ACHN (cell line): Measurements from ENCODE around the gene CALCOCO1.
A peak's percentile ranks its signal among the peaks of the same experiment; 100 is the strongest.
"Not testable (repeated sequence)": the region's sequence is repeated elsewhere in the genome, so short reads cannot be mapped to it uniquely, and the experiment has no call there.

ENCODE experiments used
- DNase-seq: peaks from one replicate; pipeline ENCODE4 v3.0.0-alpha.2; 2015
- in situ Hi-C: cut with HindIII; loops from 2 replicates; pipeline ENCODE4 v1.10.0; 2017; ENCODE audit warnings: low sequenced_read_pairs, low pct_ligation_motif_present, low pct_unique_long_range_greater_than_20kb

CALCOCO1 gene

GRCh38 chr12:53680061-53680460 is 47.2 kb downstream of the CALCOCO1 start:
- in situ Hi-C loops, DNase-seq: not testable (repeated sequence)

- in situ Hi-C loops, result loop anchor here (10.0 kb wide), 1 partner anchor 143 kb away; no protein-coding TSS in a partner anchor
- DNase-seq, result no peak
Measured at GRCh38 chr12:53677800-53678148, 49.5 kb downstream of the CALCOCO1 start.

GRCh38 chr12:53677016-53677799 is 50.0 kb downstream of the CALCOCO1 start:
- in situ Hi-C loops, result loop anchor here (10.0 kb wide), 1 partner anchor 142 kb away; no protein-coding TSS in a partner anchor

DNA sequence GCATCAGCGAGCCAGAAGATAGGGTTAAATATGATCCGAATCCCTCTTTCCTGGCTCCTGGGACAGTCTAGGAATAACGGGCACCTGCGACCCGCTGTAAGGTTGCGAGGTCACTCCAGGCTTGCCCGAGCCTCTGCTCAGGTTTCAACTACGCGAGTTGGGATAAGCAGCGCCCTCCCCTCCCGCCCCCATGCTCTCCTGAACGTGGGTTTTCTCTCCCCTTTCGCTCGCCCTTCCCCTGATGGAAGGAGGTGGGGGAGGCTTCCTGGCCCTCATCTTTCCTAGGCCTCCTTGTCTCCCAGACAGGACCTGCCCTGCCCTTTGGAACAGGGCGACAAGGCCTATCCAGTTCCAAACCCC is 50.6 kb downstream of the CALCOCO1 start:
- in situ Hi-C loops, result loop anchor here (10.0 kb wide), 1 partner anchor 142 kb away; no protein-coding TSS in a partner anchor
- no peak for DNase-seq

More at GRCh38 chr12:53677016-53677799, 50.0 kb downstream of the CALCOCO1 start:
- no peak for DNase-seq

GRCh38 chr12:53675701-53676607 is 51.3 kb downstream of the CALCOCO1 start, which contains the start of gene ATP5MC2:
ATP5MC2 (minus strand) TSS chr12:53676083; CDS start chr12:53672614, 3,469 bp downstream.
- DNase-seq, result peak; percentile 99

DNA sequence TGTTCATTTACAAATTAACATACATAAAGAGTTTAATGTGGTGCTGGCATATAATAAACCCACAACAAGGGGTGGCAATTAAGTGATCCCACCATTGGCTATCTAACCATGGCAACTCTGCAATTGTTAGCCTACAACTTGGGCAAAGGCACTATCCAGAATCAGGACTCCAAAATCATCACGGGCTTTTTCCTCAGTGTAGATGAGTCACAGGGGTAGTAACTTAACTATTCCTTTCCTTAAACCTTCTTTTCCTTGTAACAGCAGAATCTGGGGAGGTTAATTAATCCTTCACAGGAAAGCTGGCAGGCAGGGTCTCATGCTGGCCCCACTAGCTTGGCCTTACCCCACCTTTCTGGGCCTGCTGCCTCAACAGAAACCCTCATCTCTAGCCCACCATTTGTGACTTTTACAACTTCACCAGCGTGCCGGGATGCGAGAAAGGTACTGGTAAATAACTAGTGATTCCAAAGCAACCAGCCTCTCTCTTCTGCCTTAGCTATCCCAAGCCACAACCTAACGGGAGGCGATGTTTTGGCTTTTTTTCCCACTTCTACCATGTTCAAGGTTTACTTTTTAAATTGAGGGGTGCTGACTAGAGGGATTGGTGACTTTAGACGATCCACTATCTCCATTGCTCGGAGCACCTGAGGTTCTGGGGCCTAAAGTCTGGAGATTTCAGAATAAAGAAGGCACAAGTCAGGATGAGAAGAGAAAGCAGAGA is 52.1 kb downstream of the CALCOCO1 start:
- DNase-seq, result peak; percentile 30
- in situ Hi-C loops, result loop anchor here (10.0 kb wide), 1 partner anchor 140 kb away; no protein-coding TSS in a partner anchor

More at GRCh38 chr12:53675701-53676607, 51.3 kb downstream of the CALCOCO1 start, which contains the start of gene ATP5MC2:
- in situ Hi-C loops, result loop anchor here (10.0 kb wide), 1 partner anchor 141 kb away; no protein-coding TSS in a partner anchor

DNA sequence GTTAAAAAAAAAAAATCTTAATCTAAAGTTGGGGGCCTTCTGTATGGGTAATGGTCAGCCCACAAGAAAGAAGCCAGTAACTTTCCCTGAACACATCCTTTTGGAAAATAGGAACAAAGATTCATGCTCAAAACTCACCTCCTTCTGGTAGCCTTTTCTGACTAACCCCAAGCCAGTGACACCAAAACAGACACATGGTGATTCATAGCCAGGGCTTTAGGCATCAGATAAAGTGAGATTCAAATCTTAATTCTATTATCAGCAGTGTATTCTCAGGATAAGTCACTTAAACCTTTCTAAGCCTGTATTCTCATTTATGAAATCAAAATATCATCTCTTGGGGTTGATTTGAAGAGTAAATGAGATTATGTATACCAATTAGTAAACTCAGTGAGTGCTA is 56.3 kb downstream of the CALCOCO1 start:
- no peak for DNase-seq
- in situ Hi-C loops, result loop anchor here (10.0 kb wide), 1 partner anchor 136 kb away; no protein-coding TSS in a partner anchor

DNA sequence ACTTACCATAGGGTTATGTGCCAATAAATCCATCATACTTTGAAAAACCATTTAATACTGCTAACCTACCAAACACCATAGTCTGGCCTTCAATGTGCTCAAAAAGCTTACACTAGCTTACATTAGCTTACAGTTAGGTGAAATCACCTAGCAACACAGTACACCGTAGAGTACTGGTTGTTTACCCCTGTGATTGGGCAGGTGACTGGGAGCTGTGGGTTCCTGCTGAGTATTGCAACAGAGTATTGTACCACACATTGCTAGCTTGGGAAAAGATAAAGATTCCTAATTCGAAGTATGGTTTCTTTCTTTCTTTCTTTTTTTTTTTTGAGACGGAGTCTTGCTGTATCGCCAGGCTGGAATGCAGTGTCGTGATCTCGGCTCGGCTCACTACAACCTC is 56.9 kb downstream of the CALCOCO1 start:
- no peak for DNase-seq
- in situ Hi-C loops, result loop anchor here (10.0 kb wide), 1 partner anchor 136 kb away; no protein-coding TSS in a partner anchor

DNA sequence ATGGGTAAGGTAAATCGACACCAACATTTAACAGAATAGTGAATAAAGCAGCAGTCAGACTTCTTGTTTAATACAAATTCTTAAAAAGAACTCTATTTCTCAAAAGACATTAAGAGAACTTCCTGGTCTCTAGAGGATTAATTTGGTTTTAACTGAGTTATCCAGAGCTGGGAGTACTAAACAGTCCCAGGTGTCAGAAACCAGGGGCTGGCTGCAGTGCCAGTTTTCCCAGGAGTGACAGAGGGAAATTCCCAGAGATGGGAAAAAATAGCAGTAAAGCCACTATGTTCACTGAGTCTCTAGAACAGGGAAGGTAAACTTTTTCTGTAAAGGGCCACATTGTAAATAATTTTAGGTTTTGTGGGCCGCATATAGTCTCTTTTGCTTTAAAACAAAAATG is 60.2 kb downstream of the CALCOCO1 start:
- DNase-seq, result no peak
- in situ Hi-C loops, result no loop called here

GRCh38 chr12:53664936-53665335 is 62.3 kb downstream of the CALCOCO1 start:
- DNase-seq, result no peak
- in situ Hi-C loops, result no loop called here

GRCh38 chr12:53664191-53664590 is 63.1 kb downstream of the CALCOCO1 start:
- no peak for DNase-seq
- in situ Hi-C loops, result no loop called here

DNA sequence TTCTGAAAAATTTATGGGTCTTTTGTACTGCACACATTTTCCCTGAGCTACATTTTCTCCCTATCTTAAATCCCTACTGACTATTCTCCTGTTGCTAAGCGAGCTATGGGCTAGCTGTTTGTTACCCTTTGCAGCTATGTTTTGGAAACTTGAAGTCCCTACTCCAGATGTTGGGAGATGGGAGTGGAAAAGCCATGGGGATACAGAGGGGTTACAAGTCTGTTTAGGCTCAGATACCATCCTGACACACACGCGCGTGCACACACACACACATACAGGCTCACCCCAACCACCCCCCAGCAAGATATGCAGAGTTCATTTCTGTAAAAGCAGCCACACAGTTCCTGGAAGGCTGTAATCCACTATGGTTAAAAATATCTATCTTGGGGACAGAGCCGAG is 67.2 kb downstream of the CALCOCO1 start:
- no peak for DNase-seq
- in situ Hi-C loops, result no loop called here

DNA sequence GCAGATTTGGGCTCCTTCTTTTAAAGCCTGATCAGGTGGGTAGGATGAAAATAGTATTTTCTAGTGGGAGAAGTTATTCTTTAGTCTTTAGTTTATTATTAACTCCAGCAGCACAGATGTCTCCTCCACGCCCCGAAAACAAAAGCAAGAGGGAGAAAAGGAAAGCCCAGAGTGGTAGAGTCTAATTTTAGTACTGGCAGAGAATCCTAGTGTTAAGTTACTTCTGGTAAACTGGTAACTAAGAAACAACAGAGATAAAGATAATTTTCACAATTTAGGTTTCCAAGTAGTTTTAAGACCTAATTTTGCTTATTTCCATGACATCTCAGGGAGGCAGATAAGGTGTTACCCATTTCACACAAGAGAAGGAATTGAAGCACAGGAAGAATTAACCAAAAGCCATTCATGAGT is 67.7 kb downstream of the CALCOCO1 start:
- DNase-seq, result no peak
- in situ Hi-C loops, result no loop called here

- in situ Hi-C loops, result no loop called here
- DNase-seq, result no peak
Measured at GRCh38 chr12:53659011-53659551, 68.2 kb downstream of the CALCOCO1 start.
